Measurements from ENCODE around the gene DAZAP2.

The DAZAP2 gene

GRCh38 chr12:51240971-51241370 lies 2.3 kb downstream of the DAZAP2 start (continued):
- peak; percentile 67 for TF ChIP-seq ATF2 (tag by site-specific recombination; IDR thresholded peaks at IDR 0.05; ENCODE audit: low read depth)
- TF ChIP-seq HOXD13 (CRISPR knock-in tag; IDR thresholded peaks at IDR 0.05; ENCODE audit: borderline replicate concordance) = no peak
- peak; percentile 48; the same call in 1 of the 2 replicates for TF ChIP-seq ZBTB17 (tag by site-specific recombination; IDR thresholded peaks at IDR 0.05)
- peak; percentile 58; the same call in 1 of the 2 replicates for TF ChIP-seq ZNF629 (tag by site-specific recombination; IDR thresholded peaks at IDR 0.05)
- TF ChIP-seq ZNF157 (tag by site-specific recombination; IDR thresholded peaks at IDR 0.05) = no peak
- TF ChIP-seq PRDM2 (tag by site-specific recombination; IDR thresholded peaks at IDR 0.05; ENCODE audit: borderline replicate concordance) = no peak
- no peak for TF ChIP-seq ZNF248 (tag by site-specific recombination; IDR thresholded peaks at IDR 0.05)
- no peak for TF ChIP-seq ZNF692 (tag by site-specific recombination; IDR thresholded peaks at IDR 0.05)
- peak; percentile 71; the same call in 1 of the 2 replicates for TF ChIP-seq PRDM1 (tag by site-specific recombination; IDR thresholded peaks at IDR 0.05)
- 0 out of 2 replicates have a peak, but pooled peaks have one; percentile 25 for TF ChIP-seq ZEB2 (tag by site-specific recombination; IDR thresholded peaks at IDR 0.05)

- ChIA-PET POLR2A (no interaction called here), CTCF (interaction anchor here (0.7 to 3.0 kb wide), 2 partner anchors 10 to 591 kb away, joined by 4 to 19 read pairs; no protein-coding TSS in a partner anchor)
- H3K4me3 ChIP-seq (ENCODE audit: low read depth, low read length) = no peak overlapping the region
- no peak overlapping the region for H3K27ac ChIP-seq (ENCODE audit: extremely low read depth, low read depth, low read length)
- H3K36me3 ChIP-seq (ENCODE audit: control insufficient read depth in 2 of 2, insufficient read depth in 1 of 2, low read length in 2 of 2) = peaks cover 24 to 55% of the 10 kb centered on the region in 2 experiments
- H3K4me1 ChIP-seq (ENCODE audit: control insufficient read depth, insufficient read depth, low read length) = no peaks in the 10 kb centered on the region
- TF ChIP-seq ZSCAN23 (tag by site-specific recombination; IDR thresholded peaks at IDR 0.05) (no peak), ZNF132 (tag by site-specific recombination; IDR thresholded peaks at IDR 0.05; ENCODE audit: borderline replicate concordance) (no peak), ZBTB1 (tag by site-specific recombination; IDR thresholded peaks at IDR 0.05) (no peak), TSHZ1 (tag by site-specific recombination; IDR thresholded peaks at IDR 0.05; ENCODE audit: borderline replicate concordance) (no peak), RBAK (tag by site-specific recombination; IDR thresholded peaks at IDR 0.05) (no peak), ZNF670 (tag by site-specific recombination; IDR thresholded peaks at IDR 0.05; ENCODE audit: low read depth) (no peak), ZNF211 (tag by site-specific recombination; IDR thresholded peaks at IDR 0.05; ENCODE audit: low read depth) (no peak), ZNF324 (tag by site-specific recombination; IDR thresholded peaks at IDR 0.05) (no peak), ZNF626 (tag by site-specific recombination; IDR thresholded peaks at IDR 0.05) (no peak), CTCF (tag by site-specific recombination; IDR thresholded peaks at IDR 0.05) (no peak)
- H3K9me3 ChIP-seq (ENCODE audit: control insufficient read depth, insufficient read depth, low read depth, low read length) = no peaks in the 10 kb centered on the region
Observed at GRCh38 chr12:51242120-51242519, 3.5 kb downstream of the DAZAP2 start.

Measured in HEK293 (cell line).